Lower leg skin (tissue), 4 donors: Measurements from ENCODE around the gene BAG2. TPM values are rescaled to one million over a fixed set of nuclear protein-coding genes. Genes with fewer than 3 reads are reported as not detected.
A peak's percentile ranks its signal among the peaks of the same experiment; 100 is the strongest.

Experiments used
- DNase-seq, 2 donors: peaks; one replicate each; pipeline ENCODE4 v3.0.0-alpha.2; 2019; ENCODE audit warnings: low spot score in 2 of 2
- H3K4me3 ChIP-seq: fragments of 200-600 bp; sonication (generic); 2 replicates; pipeline ENCODE4 v1.5.1; 2017; ENCODE audit warnings: mild to moderate bottlenecking, low read depth; ENCODE audit not compliant: poor library complexity, severe bottlenecking
- CTCF ChIP-seq, 3 donors: fragments of 450-650 bp; IDR thresholded peaks; one replicate each; pipeline ENCODE4 v1.5.1; 2016; ENCODE audit warnings: antibody characterized with exemption in 3 of 3, mild to moderate bottlenecking in 3 of 3, moderate library complexity in 2 of 3
- POLR2A ChIP-seq, 2 donors: fragments of 450-650 bp; IDR thresholded peaks; one replicate each; pipeline ENCODE4 v1.6.1; 2016 to 2017; ENCODE audit warnings: antibody characterized with exemption in 2 of 2, mild to moderate bottlenecking in 1 of 2, moderate library complexity in 1 of 2
- WGBS, 2 donors: methylation state at CpG; one replicate each; pipeline ENCODE4 v1.1.5; 2018; 5-methylcytosine and 5-hydroxymethylcytosine counted together
- intact Hi-C: fragments of 100-400 bp; cut with DNase I; formaldehyde crosslinking; loops from one replicate; pipeline ENCODE4 v1.15.0; 2023; ENCODE audit warnings: low total_unique reads
- total RNA-seq, 4 donors: library from RNA; depleted of rRNA; stranded (reverse); fragments of >200 nt; gene quantifications; one replicate each; pipeline ENCODE4 v1.1.0, GENCODE V29; 2016

The BAG2 gene
- total RNA-seq, 4 donors from 2014 or later, result 0.49 to 1.2 (median 1.0) TPM

DNA sequence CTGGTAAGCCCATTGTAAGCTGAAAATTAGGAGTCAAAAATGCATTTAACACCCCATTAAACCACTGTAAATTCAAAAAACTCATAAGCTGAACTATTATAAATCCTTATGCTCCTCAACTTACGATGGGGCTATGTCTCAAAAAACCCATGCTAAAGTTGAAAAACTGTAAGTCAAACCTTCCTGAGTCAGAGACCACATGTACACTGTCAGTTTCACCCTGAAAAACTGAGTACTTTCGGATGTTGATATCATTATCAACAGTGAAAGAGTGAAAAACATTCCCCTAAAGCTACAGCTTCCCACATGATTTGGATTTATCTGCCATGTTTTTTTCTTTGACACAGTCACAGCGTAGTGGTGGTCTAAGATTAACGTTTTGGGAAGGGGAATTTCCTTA lies 35.7 kb downstream of the BAG2 start:
- no peak overlapping the region for H3K4me3 ChIP-seq
- TF ChIP-seq CTCF (IDR thresholded peaks at IDR 0.05) (no peak), POLR2A (IDR thresholded peaks at IDR 0.05) (no peak)
- no peak for DNase-seq
- 92 to 93% methylated on average over 4 of the region's 4 CpGs for WGBS, 2 donors
- intact Hi-C loops, result no loop called here

DNA sequence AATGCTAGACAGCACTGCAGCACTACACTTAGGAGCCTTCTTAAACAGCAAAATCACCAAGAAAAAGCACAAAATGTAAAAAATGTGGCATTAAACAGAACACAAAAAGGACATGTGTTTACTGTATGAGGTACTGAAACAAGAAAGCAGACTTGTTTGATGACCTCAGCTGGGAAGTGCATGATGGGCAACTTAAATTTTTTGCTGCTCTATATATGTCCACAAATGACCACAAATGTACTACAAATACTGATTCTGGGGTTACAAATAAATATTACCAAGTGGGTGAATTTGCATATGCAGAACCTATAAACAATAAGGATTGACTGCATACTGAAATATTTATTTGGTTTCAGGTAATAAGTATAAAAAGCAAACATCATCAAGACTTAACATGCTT lies 36.9 kb downstream of the BAG2 start:
- TF ChIP-seq POLR2A (IDR thresholded peaks at IDR 0.05) (no peak), CTCF (IDR thresholded peaks at IDR 0.05) (no peak)
- intact Hi-C loops, result no loop called here
- H3K4me3 ChIP-seq, result no peak overlapping the region
- no peak for DNase-seq

GRCh38 chr6:57210060-57210459 lies 37.9 kb downstream of the BAG2 start:
- intact Hi-C loops, result no loop called here
- WGBS, 2 donors, result 89 to 90% methylated on average over 5 of the region's 5 CpGs
- no peak for DNase-seq
- no peak for TF ChIP-seq CTCF (IDR thresholded peaks at IDR 0.05)
- TF ChIP-seq POLR2A (IDR thresholded peaks at IDR 0.05), result no peak
- H3K4me3 ChIP-seq, result no peak overlapping the region

DNA sequence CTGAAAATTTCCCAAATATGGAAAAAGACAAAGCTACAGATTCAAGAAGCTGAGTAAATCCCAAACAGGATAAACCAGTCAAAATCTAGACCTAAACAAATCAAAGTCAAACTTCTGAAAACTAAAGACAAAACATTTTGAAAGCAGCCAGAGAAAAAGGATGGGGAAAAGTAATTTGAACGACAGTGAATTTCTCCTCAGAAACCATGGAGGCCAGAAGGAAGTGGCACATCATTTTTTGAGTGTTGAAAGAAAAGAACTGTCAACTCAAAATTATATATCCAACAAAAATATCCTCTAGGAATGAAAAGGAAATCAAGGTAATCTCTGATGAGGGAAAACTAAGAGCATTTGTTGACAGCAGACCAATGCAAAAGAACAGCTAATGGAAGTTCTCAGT lies 43.1 kb downstream of the BAG2 start:
- intact Hi-C loops, result no loop called here
- WGBS, 2 donors, result 100% methylated on average over 1 of the region's 1 CpG

GRCh38 chr6:57216235-57217101 lies 44.3 kb downstream of the BAG2 start:
- TF ChIP-seq CTCF (IDR thresholded peaks at IDR 0.05), result no peak
- TF ChIP-seq POLR2A (IDR thresholded peaks at IDR 0.05), result no peak
- intact Hi-C loops, result no loop called here
- WGBS, 2 donors, result 45 to 48% methylated on average over 7 of the region's 7 CpGs
- DNase-seq, result peak in 1 of 2 donors; percentile 31
- no peak overlapping the region for H3K4me3 ChIP-seq

More for the DNA sequence above, 43.1 kb downstream of the BAG2 start:
- no peak for DNase-seq
- TF ChIP-seq POLR2A (IDR thresholded peaks at IDR 0.05) (no peak), CTCF (IDR thresholded peaks at IDR 0.05) (no peak)
- no peak overlapping the region for H3K4me3 ChIP-seq

GRCh38 chr6:57217270-57217669 lies 45.1 kb downstream of the BAG2 start:
- no peak for DNase-seq
- WGBS, 2 donors, result 94 to 95% methylated on average over 11 of the region's 11 CpGs
- no peak overlapping the region for H3K4me3 ChIP-seq
- TF ChIP-seq CTCF (IDR thresholded peaks at IDR 0.05) (no peak), POLR2A (IDR thresholded peaks at IDR 0.05) (no peak)
- intact Hi-C loops, result no loop called here
